CD14-positive monocyte (primary cell): ENCODE data around the gene CASQ1. TPM values are rescaled to one million over a fixed set of nuclear protein-coding genes. Genes with fewer than 3 reads are reported as not detected.
A peak's percentile ranks its signal among the peaks of the same experiment; 100 is the strongest.

Source experiments
- DNase-seq, 3 donors: peaks; one replicate each; pipeline ENCODE4 v3.0.0-alpha.2; 2011 to 2022
- H2AFZ ChIP-seq: 2 replicates; pipeline ENCODE4 v1.6.0; 2012; ENCODE audit warnings: mild to moderate bottlenecking, low read depth, low read length, inconsistent platforms; ENCODE audit not compliant: insufficient read depth, poor library complexity, severe bottlenecking
- H3K27ac ChIP-seq, 2 donors: 1 replicate in 1 of 2; 2 replicates in 1 of 2; pipeline ENCODE4 v1.5.1; 2012 to 2013; ENCODE audit warnings: low read length in 2 of 2, control low read depth in 1 of 2, inconsistent platforms in 1 of 2, low read depth in 1 of 2, mild to moderate bottlenecking in 1 of 2
- H3K27me3 ChIP-seq, 2 donors: one replicate each; pipeline versions ENCODE4 v1.6.0 to v1.6.1; 2011 to 2013; ENCODE audit warnings: low read length in 2 of 2; ENCODE audit not compliant: control insufficient read depth in 2 of 2, insufficient read depth in 2 of 2
- H3K36me3 ChIP-seq, 2 donors: replicated peaks in 1 of 2; 1 replicate in 1 of 2; 2 replicates in 1 of 2; pipeline versions ENCODE4 v1.5.1 to v1.6.1; 2012 to 2013; ENCODE audit warnings: low read length in 2 of 2, control low read depth in 1 of 2, inconsistent platforms in 1 of 2, mild to moderate bottlenecking in 1 of 2; ENCODE audit not compliant: insufficient read depth in 2 of 2, control insufficient read depth in 1 of 2
- H3K4me1 ChIP-seq, 2 donors: 1 replicate in 1 of 2; 2 replicates in 1 of 2; pipeline versions ENCODE4 v1.5.1 to v1.6.1; 2012 to 2013; ENCODE audit warnings: low read length in 2 of 2, control low read depth in 1 of 2, inconsistent platforms in 1 of 2, mild to moderate bottlenecking in 1 of 2, moderate library complexity in 1 of 2; ENCODE audit not compliant: insufficient read depth in 2 of 2, control insufficient read depth in 1 of 2
- H3K4me2 ChIP-seq: replicated peaks from 2 replicates; pipeline ENCODE3; 2012; ENCODE audit warnings: low read length, moderate library complexity, mild to moderate bottlenecking; ENCODE audit not compliant: poor library complexity, severe bottlenecking; ENCODE audit errors: extremely low read depth
- H3K4me3 ChIP-seq, 3 experiments: fragments of 200-600 bp in 1 of 3; sonication (generic) in 1 of 3; replicated peaks in 1 of 3; 1 replicate in 2 of 3; 2 replicates in 1 of 3; pipeline ENCODE4 v1.5.1; 2011 to 2013; ENCODE audit warnings: low read length in 3 of 3, mild to moderate bottlenecking in 3 of 3, control low read depth in 2 of 3, low read depth in 2 of 3, inconsistent platforms in 1 of 3, moderate library complexity in 1 of 3
- H3K79me2 ChIP-seq: 2 replicates; pipeline ENCODE4 v1.6.0; 2012; ENCODE audit warnings: mild to moderate bottlenecking, control low read depth, inconsistent platforms, low read length, moderate library complexity; ENCODE audit not compliant: insufficient read depth
- H3K9ac ChIP-seq: 2 replicates; pipeline ENCODE4 v1.6.0; 2017; ENCODE audit warnings: low read length, mild to moderate bottlenecking; ENCODE audit not compliant: insufficient read depth, poor library complexity, severe bottlenecking
- H3K9me3 ChIP-seq, 2 donors: replicated peaks in 1 of 2; 1 replicate in 1 of 2; 2 replicates in 1 of 2; pipeline versions ENCODE4 v1.5.1 to v1.6.1; 2012 to 2013; ENCODE audit warnings: low read length in 2 of 2, control low read depth in 1 of 2; ENCODE audit not compliant: control insufficient read depth in 1 of 2, insufficient read depth in 1 of 2
- H4K20me1 ChIP-seq: 2 replicates; pipeline ENCODE4 v1.6.0; 2012; ENCODE audit warnings: mild to moderate bottlenecking, low read length, control low read depth, moderate library complexity; ENCODE audit not compliant: insufficient read depth
- H3K27ac Mint-ChIP-seq, 7 donors: one replicate each; pipeline ENCODE4 v1.8.0; 2020; ENCODE audit warnings: mild to moderate bottlenecking in 7 of 7, mixed read lengths in 7 of 7, moderate library complexity in 6 of 7, inconsistent platforms in 2 of 7
- H3K27me3 Mint-ChIP-seq, 3 donors: one replicate each; pipeline ENCODE4 v1.8.0; 2021 to 2022; ENCODE audit warnings: low read depth in 3 of 3, mild to moderate bottlenecking in 3 of 3, mixed read lengths in 3 of 3, moderate library complexity in 3 of 3, inconsistent platforms in 1 of 3
- H3K36me3 Mint-ChIP-seq, 2 donors: one replicate each; pipeline ENCODE4 v1.8.0; 2020; ENCODE audit warnings: mixed read lengths in 2 of 2, inconsistent platforms in 1 of 2, mild to moderate bottlenecking in 1 of 2
- H3K4me1 Mint-ChIP-seq: one replicate; pipeline ENCODE4 v1.8.0; 2020; ENCODE audit warnings: mild to moderate bottlenecking, mixed read lengths
- H3K4me3 Mint-ChIP-seq, 2 donors: one replicate each; pipeline ENCODE4 v1.8.0; 2020; ENCODE audit warnings: mild to moderate bottlenecking in 2 of 2, mixed read lengths in 2 of 2, moderate library complexity in 1 of 2
- H3K9me3 Mint-ChIP-seq, 7 donors: one replicate each; pipeline ENCODE4 v1.8.0; 2020 to 2022; ENCODE audit warnings: mixed read lengths in 7 of 7, mild to moderate bottlenecking in 6 of 7, moderate library complexity in 6 of 7, inconsistent platforms in 2 of 7
- WGBS: methylation state at CpG from one replicate; pipeline ENCODE4 v1.1.5; 2013; ENCODE audit warnings: missing lambda C conversion rate; ENCODE audit not compliant: insufficient coverage; 5-methylcytosine and 5-hydroxymethylcytosine counted together
- intact Hi-C, 2 donors: fragments of 100-400 bp; cut with micrococcal nuclease; formaldehyde crosslinking; loops; one replicate each; pipeline versions ENCODE4 v1.15.0 to v1.15.1; 2023
- polyA plus RNA-seq, 3 donors: library from polyadenylated mRNA; depleted of rRNA in 1 of 3; unstranded in 2 of 3; stranded (reverse) in 1 of 3; fragments of 300-500 nt in 2 of 3; fragments of >200 nt in 1 of 3; fragmentation: Illumina TruSeq in 2 of 3; gene quantifications; 1 replicate in 2 of 3; 2 replicates in 1 of 3; pipeline ENCODE4 v1.2.3, GENCODE V29; 2012 to 2021
- TF ChIP-seq, protein P1 (sequence below): fragments of 200-600 bp; IDR thresholded peaks from one replicate; pipeline ENCODE4 v1.8.0; 2022; ENCODE audit warnings: antibody characterized with exemption, mild to moderate bottlenecking

CASQ1 gene
- polyA plus RNA-seq, 3 donors: 0.09 to 11.1 TPM; not detected in 1

DNA sequence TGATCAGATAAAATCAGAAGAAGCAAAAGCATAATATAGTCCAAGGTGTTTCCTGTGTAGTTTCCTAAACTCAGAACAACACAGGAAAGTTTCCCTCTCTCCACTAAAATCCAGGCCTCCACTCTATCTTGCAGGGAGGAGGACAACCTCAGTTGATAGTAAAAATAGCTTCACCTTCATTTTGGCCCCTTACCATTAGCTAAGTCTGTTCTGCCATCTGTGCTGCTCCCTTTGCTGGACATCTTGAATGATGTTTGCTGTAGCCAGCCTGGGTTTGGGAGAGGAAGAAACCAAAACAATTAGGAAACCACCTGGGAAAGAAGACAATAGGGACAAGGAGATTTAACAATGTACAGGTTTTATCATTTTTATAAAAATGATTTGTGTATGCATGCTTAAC lies 53.4 kb downstream of the CASQ1 start:
- Histone ChIP-seq H3K4me2 (no peak overlapping the region), H4K20me1 (peaks cover 63% of the 10 kb centered on the region), H3K4me1 (no peaks in the 10 kb centered on the region), H3K9me3 (no peaks in the 10 kb centered on the region), H2AFZ (no peak overlapping the region), H3K9ac (no peak overlapping the region), H3K79me2 (peaks cover 45% of the 10 kb centered on the region), H3K27me3 (no peaks in the 10 kb centered on the region), H3K4me3 (no peak overlapping the region), H3K36me3 (peaks cover 41 to 66% of the 10 kb centered on the region in 2 donors), H3K27ac (peak overlapping the region in 1 of 2 donors; percentile 9)
- peaks cover 0 to 2% (median 0%) of the 10 kb centered on the region in 3 donors for H3K27me3 Mint-ChIP-seq
- no peaks in the 10 kb centered on the region for H3K9me3 Mint-ChIP-seq
- H3K36me3 Mint-ChIP-seq: peaks cover 65 to 66% of the 10 kb centered on the region in 2 donors
- H3K4me1 Mint-ChIP-seq: no peaks in the 10 kb centered on the region
- peak overlapping the region in 1 of 7 donors; percentile 4 for H3K27ac Mint-ChIP-seq
- TF ChIP-seq, protein P1, sequence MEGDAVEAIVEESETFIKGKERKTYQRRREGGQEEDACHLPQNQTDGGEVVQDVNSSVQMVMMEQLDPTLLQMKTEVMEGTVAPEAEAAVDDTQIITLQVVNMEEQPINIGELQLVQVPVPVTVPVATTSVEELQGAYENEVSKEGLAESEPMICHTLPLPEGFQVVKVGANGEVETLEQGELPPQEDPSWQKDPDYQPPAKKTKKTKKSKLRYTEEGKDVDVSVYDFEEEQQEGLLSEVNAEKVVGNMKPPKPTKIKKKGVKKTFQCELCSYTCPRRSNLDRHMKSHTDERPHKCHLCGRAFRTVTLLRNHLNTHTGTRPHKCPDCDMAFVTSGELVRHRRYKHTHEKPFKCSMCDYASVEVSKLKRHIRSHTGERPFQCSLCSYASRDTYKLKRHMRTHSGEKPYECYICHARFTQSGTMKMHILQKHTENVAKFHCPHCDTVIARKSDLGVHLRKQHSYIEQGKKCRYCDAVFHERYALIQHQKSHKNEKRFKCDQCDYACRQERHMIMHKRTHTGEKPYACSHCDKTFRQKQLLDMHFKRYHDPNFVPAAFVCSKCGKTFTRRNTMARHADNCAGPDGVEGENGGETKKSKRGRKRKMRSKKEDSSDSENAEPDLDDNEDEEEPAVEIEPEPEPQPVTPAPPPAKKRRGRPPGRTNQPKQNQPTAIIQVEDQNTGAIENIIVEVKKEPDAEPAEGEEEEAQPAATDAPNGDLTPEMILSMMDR: no peak
- DNase-seq: no peak
- intact Hi-C loops: no loop called here
- H3K4me3 Mint-ChIP-seq: no peak overlapping the region

DNA sequence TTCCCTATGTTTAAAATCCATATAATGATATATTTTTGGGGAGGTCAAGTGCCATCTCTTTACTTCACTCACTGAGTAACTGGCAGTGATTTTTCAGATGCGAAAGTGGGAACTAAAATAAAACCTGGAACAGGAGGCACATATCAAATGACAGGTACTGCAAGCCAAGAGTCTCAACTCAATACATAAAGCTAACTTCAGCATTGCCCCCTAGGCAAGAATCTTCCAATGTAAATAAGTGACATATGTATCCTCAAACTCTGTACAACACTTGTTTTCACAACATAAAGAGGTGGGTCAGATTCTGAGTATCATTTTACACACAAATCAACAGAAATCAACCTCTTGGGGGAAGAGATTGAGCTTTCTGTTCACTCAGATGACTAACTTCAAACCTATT lies 53.8 kb downstream of the CASQ1 start:
- Histone ChIP-seq H2AFZ (no peak overlapping the region), H3K4me2 (no peak overlapping the region), H3K27me3 (no peaks in the 10 kb centered on the region), H3K27ac (no peak overlapping the region), H3K4me1 (no peaks in the 10 kb centered on the region), H3K9me3 (no peaks in the 10 kb centered on the region), H3K4me3 (no peak overlapping the region), H3K79me2 (peaks cover 50% of the 10 kb centered on the region), H4K20me1 (peaks cover 63% of the 10 kb centered on the region), H3K9ac (no peak overlapping the region), H3K36me3 (peaks cover 37 to 62% of the 10 kb centered on the region in 2 donors)
- intact Hi-C loops: no loop called here
- H3K27ac Mint-ChIP-seq: no peak overlapping the region
- TF ChIP-seq, protein P1: no peak
- H3K27me3 Mint-ChIP-seq: peaks cover 0 to 2% (median 0%) of the 10 kb centered on the region in 3 donors
- peaks cover 61 to 62% of the 10 kb centered on the region in 2 donors for H3K36me3 Mint-ChIP-seq
- WGBS: 80% methylated on average over 1 of the region's 1 CpG
- no peak overlapping the region for H3K4me3 Mint-ChIP-seq
- H3K4me1 Mint-ChIP-seq: no peaks in the 10 kb centered on the region
- DNase-seq: no peak
- H3K9me3 Mint-ChIP-seq: no peaks in the 10 kb centered on the region
